Kidney (tissue), 14 donors: Measurements from ENCODE around the gene COL8A2. TPM values are rescaled to one million over a fixed set of nuclear protein-coding genes. Genes with fewer than 3 reads are reported as not detected.

Source experiments
- DNase-seq, 5 donors: peaks; one replicate each; pipeline ENCODE4 v3.0.0-alpha.2; 2013 to 2020
- FAIRE-seq: peaks from 2 replicates; lab custom pipeline; 2012; peaks lifted over from hg19 to GRCh38; lab: Jason Lieb, UNC
- H3K27ac ChIP-seq, 2 donors: one replicate each; pipeline ENCODE4 v1.7.0; 2013; ENCODE audit warnings: low read depth in 2 of 2, low read length in 2 of 2, inconsistent platforms in 1 of 2
- H3K27me3 ChIP-seq: one replicate; pipeline ENCODE4 v1.7.1; 2013; ENCODE audit warnings: low read length, inconsistent platforms; ENCODE audit not compliant: control insufficient read depth, insufficient read depth
- H3K36me3 ChIP-seq, 3 donors: one replicate each; pipeline versions ENCODE4 v1.7.0 to v1.7.1; 2013; ENCODE audit warnings: low read length in 3 of 3, control low read depth in 1 of 3, inconsistent platforms in 1 of 3; ENCODE audit not compliant: insufficient read depth in 3 of 3, control insufficient read depth in 2 of 3
- H3K4me1 ChIP-seq, 3 donors: one replicate each; pipeline versions ENCODE4 v1.7.0 to v1.7.1; 2013; ENCODE audit warnings: low read length in 3 of 3, inconsistent platforms in 1 of 3, low read depth in 1 of 3; ENCODE audit not compliant: control insufficient read depth in 2 of 3, insufficient read depth in 2 of 3
- H3K4me3 ChIP-seq, 3 donors: one replicate each; pipeline versions ENCODE4 v1.7.0 to v1.8.1; 2013; ENCODE audit warnings: low read length in 3 of 3, control low read depth in 1 of 3, inconsistent platforms in 1 of 3
- H3K9ac ChIP-seq, 3 donors: one replicate each; pipeline versions ENCODE4 v1.7.0 to v1.7.1; 2013; ENCODE audit warnings: low read length in 3 of 3, control low read depth in 1 of 3, inconsistent platforms in 1 of 3
- H3K9me3 ChIP-seq, 3 donors: one replicate each; pipeline versions ENCODE4 v1.7.0 to v1.7.1; 2013; ENCODE audit warnings: low read length in 3 of 3, control low read depth in 1 of 3, inconsistent platforms in 1 of 3; ENCODE audit not compliant: control insufficient read depth in 2 of 3, insufficient read depth in 1 of 3
- CTCF ChIP-seq: IDR thresholded peaks from 3 replicates; pipeline ENCODE4 v1.5.1; 2012; ENCODE audit warnings: mild to moderate bottlenecking, moderate library complexity, borderline replicate concordance; ENCODE audit not compliant: insufficient read depth; ENCODE audit errors: extremely low read depth
- intact Hi-C: fragments of 100-400 bp; cut with DNase I; formaldehyde crosslinking; loops from one replicate; pipeline ENCODE4 v1.11.1; 2022
- polyA plus RNA-seq: library from polyadenylated mRNA; stranded (reverse); fragments of 350-450 nt; fragmentation: Illumina TruSeq; extraction: RNeasy Lipid Tissue Mini Kit (QIAGEN cat#74804); gene quantifications from one replicate; pipeline ENCODE4 v1.2.3, GENCODE V29; 2014; ENCODE audit warnings: low read depth, low replicate concordance; ENCODE audit not compliant: insufficient read depth
- total RNA-seq: library from RNA; stranded (reverse); fragmentation: NEBNext Ultra II Directional; extraction: Animal tissue kit (Norgen Biotek cat#: 25700); gene quantifications from one replicate; pipeline ENCODE4 v1.2.1, GENCODE V29; 2021
- donor health status: control.
- donor health status: control.
- donor health status: control.
- donor health status: control.
- donor health status: control.
- donor health status: DM: yes; HTN: yes; CAD: no.
- donor health status: Normal renal cell carcinoma (clear cell type).

The COL8A2 gene
- total and polyA plus RNA-seq, 2 donors from 2014 or later: 0.90 to 6.4 TPM

- DNase-seq: no peak
- Histone ChIP-seq H3K27me3 (no peaks in the 10 kb centered on the region), H3K9ac (no peak overlapping the region), H3K4me3 (no peak overlapping the region), H3K4me1 (peaks cover 0 to 16% (median 2%) of the 10 kb centered on the region in 3 donors), H3K9me3 (no peaks in the 10 kb centered on the region), H3K27ac (no peak overlapping the region), H3K36me3 (peaks cover 6 to 34% (median 15%) of the 10 kb centered on the region in 3 donors)
- FAIRE-seq: no peak
- intact Hi-C loops: no loop called here
- no peak for TF ChIP-seq CTCF
These were observed 31.8 kb downstream of the COL8A2 start for GRCh38 chr1:36093226-36093625.

GRCh38 chr1:36092798-36093185, 32.2 kb downstream of the COL8A2 start:
- H3K4me1 ChIP-seq: peaks cover 0 to 18% (median 2%) of the 10 kb centered on the region in 3 donors
- no peak for TF ChIP-seq CTCF
- H3K9me3 ChIP-seq: no peaks in the 10 kb centered on the region
- FAIRE-seq: no peak
- no peak overlapping the region for H3K9ac ChIP-seq
- H3K36me3 ChIP-seq: peaks cover 6 to 34% (median 15%) of the 10 kb centered on the region in 3 donors
- no peak for DNase-seq
- H3K27me3 ChIP-seq: no peaks in the 10 kb centered on the region
- intact Hi-C loops: no loop called here
- H3K27ac ChIP-seq: no peak overlapping the region
- H3K4me3 ChIP-seq: no peak overlapping the region

GRCh38 chr1:36092166-36092797, 32.7 kb downstream of the COL8A2 start:
- peaks cover 0 to 18% (median 2%) of the 10 kb centered on the region in 3 donors for H3K4me1 ChIP-seq
- intact Hi-C loops: no loop called here

More at GRCh38 chr1:36092166-36092797, 32.7 kb downstream of the COL8A2 start:
- H3K27ac ChIP-seq: no peak overlapping the region
- no peak for DNase-seq
- no peaks in the 10 kb centered on the region for H3K27me3 ChIP-seq
- no peak overlapping the region for H3K4me3 ChIP-seq
- peaks cover 6 to 34% (median 15%) of the 10 kb centered on the region in 3 donors for H3K36me3 ChIP-seq
- TF ChIP-seq CTCF: no peak
- H3K9ac ChIP-seq: no peak overlapping the region
- no peak for FAIRE-seq
- no peaks in the 10 kb centered on the region for H3K9me3 ChIP-seq
